ENCODE results near the gene DNAH10.
A peak's percentile ranks its signal among the peaks of the same experiment; 100 is the strongest.
"Not testable (repeated sequence)": the region's sequence is repeated elsewhere in the genome, so short reads cannot be mapped to it uniquely, and the experiment has no call there.

Gene DNAH10

DNA sequence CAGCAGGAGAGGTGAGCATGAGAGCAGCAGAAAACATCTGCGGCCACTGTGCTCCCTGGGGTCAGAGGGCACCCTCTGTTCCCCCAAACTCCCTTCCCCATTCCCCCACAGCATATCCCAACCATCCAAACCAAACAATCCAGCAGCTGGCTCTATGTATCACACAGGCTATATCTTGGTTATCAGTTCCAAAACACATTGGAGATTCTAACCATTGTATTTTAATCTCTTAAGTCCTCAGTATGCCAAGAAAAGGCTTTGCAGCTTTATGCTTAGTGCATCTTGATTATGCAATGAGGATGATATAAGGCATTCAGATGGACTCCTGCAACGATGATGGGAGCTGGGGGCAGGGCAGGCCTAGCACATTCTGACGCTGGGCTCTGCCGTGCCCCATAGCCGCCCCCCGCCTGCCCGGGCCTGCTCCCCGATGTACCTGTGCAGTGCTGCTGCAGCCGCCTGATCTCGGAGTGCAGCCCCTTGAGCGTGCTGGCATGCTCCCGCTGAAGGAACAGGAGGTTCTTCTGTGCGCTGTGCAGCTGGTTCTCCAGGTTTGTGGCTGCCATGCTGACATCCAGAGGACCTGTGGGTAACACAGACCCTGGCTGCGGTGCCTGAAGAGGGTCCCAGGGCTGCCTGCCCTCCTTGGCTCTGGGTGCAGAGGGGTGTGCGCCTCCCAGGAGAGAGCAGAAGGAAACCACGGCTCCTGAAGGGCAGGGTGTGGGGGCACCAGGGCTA lies 181.0 kb downstream of the DNAH10 start:
- intact Hi-C loops (cut with DNase I), result no loop called here
- peak in 1 of 10 donors; percentile 85 for DNase-seq

DNA sequence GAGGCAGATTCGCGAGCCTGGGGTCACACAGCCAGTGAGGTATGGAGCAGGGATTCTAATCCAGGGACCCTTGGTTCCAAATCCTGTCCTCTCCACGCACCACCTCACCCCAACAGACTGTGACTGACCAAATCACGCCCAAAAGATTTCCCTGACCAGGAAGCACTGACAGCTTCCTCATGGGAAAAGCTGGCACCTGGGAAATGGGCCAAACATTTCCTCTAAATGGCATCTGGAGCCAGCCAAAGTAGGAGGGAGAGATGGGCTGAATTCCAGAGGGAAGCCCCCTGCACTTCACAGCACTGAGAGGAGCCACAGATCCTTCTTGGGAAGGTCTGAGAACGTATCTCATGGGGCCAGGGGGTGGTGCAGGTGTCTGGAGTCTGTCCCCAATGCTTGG lies 181.7 kb downstream of the DNAH10 start:
- DNase-seq, result no peak
- intact Hi-C loops (cut with DNase I), result no loop called here

DNA sequence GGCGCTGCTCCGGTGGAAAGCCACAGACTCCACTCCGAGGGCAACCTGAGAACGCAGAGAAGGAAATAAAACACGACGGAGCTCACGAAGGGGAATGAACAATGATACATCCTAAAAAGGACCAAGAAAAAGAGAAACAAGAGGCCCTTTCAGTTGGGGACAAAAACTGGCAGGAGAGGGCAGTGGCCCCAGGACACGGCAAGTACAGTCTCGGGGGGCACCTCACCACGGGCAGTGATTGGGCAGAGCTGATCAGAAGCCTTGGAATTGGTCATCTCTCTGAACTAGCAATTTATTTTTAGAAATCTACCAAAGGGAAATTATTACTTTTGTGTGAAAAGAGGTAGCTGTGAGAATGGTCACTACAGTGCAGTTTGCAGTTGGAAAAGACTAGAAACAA lies 182.6 kb downstream of the DNAH10 start:
- no peak for DNase-seq
- intact Hi-C loops (cut with DNase I), result no loop called here

DNA sequence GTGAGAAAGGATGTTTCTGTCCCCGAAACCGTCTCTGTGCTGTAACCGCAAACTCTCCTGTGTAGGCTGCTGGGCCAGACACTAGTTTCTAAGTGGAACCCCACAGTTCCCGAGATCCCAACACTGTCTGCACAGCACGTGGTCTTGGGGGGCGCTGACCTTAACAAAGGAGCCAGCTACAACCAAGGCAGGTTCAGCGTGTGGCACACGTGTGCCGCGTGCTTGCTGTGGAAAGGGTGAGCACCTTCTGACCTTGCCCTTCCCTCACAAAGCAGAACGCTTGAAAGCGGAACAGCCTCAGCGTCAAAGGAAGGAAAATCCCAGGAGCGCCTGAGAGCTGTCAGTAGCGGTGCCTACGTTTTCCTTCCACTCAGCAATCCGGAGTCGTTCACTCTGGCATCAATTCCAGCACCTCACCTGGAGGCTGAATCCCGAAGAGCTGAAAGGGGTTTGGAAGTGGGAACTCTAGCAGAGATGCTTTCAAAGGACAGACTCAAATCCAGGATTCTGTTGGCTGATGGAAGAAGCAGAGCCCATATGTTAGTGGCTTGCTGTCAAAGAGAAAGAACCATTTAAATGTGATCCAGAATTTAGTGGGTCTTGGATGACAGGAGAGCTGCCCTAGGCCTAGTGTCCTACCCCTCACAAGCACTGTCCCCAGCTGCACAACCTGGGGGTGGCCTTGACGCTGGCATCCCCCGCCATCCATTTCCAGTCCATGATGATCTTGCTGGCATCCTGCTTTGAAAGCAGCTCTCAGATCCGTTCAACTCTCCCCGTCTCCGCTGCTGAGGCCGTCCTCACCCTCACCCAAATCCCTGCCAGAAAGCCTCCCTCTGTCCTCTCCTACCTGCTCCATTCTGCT lies 183.4 kb downstream of the DNAH10 start:
- intact Hi-C loops (cut with DNase I), result no loop called here
- peak in 1 of 10 donors; percentile 86 for DNase-seq

DNA sequence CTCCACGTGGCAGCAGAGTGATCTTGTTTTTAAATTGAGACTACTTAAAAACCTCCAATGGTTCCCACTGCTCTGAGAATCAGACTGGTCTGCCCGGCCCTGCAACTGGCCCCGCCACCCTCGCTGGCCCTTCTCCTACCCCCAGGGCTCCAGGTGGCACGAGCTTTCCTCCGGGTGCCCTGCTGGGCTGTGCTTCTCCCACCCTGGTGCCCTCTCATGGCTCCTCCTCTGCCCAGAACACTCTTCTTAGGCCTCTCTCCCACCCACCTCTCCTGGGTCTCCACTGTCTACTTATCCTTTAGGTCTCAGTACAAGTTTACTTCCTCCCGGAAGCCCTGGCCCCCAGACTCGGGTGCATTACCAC lies 184.0 kb downstream of the DNAH10 start:
- DNase-seq, result no peak
- intact Hi-C loops (cut with DNase I), result no loop called here

DNA sequence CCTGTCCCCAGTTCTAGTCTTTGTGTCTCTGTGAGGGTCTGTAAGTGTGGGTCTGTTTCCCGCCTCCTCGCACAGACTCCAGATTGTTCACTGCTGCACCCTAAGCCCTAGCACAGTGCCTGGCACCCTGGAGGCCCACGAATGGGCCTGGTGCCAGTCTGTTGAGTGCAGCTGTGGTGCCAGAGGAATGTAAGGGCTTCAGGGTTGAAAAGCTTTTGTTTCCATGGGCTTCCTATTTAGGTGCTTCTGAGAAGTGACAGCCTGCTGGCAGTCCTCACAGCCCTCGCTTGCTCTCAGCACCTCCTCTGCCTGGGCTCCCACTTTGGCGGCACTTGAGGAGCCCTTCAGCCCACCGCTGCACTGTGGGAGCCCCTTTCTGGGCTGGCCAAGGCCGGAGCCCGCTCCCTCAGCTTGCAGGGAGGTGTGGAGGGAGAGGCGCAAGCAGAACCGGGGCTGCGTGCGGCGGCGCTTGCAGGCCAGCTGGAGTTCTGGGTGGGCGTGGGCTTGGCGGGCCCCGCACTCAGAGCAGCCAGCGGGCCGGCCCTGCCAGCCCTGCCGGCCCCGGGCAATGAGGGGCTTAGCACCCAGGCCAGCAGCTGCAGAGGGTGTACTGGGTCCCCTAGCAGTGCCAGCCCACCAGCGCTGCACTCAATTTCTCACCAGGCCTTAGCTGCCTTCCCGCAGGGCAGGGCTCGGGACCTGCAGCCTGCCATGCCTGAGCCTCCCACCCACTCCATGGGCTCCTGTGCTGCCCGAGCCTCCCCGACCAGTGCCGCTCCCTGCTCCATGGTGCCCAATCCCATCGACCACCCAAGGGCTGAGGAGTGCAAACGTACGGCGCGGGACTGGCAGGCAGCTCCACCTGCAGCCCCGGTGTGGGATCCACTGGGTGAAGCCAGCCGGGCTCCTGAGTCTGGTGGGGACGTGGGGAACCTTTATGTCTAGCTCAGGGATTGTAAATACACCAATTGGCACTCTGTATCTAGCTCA lies 184.7 kb downstream of the DNAH10 start:
- intact Hi-C loops (cut with DNase I), result not testable (repeated sequence)

DNA sequence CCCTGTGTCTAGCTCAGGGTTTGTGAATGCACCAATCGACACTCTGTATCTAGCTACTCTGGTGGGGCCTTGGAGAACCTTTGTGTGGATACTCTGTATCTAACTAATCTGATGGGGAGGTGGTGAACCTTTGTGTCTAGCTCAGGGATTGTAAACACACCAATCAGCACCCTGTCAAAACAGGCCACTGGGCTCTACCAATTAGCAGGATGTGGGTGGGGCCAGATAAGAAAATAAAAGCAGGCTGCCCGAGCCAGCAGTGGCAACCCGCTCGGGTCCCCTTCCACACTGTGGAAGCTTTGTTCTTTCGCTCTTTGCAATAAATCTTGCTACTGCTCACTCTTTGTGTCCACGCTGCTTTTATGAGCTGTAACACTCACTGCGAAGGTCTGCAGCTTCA lies 185.4 kb downstream of the DNAH10 start:
- intact Hi-C loops (cut with DNase I); DNase-seq: not testable (repeated sequence)

More for the DNA sequence above, 184.7 kb downstream of the DNAH10 start:
- DNase-seq, result not testable (repeated sequence)

DNA sequence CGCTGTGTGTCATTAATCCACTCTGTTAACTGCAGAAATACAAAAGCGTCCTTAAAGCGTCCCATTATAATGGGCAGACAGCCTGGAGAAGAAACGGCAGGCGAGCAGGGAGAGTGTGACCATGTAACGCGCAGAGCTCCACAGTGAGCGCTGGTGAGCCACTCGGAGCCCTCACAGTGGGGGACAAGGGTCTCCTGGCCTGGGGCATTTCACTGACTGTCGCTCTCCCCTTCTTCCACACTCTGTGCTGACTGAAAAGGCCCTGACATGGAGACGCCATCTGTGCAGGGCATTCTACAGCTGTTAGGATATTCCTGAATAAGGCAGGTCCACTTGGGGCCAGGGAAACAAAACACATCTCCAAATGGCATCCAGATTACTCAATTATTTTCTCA lies 186.3 kb downstream of the DNAH10 start:
- intact Hi-C loops (cut with DNase I), result no loop called here
- DNase-seq, result peak in 2 of 10 donors; percentile 59 to 90

DNA sequence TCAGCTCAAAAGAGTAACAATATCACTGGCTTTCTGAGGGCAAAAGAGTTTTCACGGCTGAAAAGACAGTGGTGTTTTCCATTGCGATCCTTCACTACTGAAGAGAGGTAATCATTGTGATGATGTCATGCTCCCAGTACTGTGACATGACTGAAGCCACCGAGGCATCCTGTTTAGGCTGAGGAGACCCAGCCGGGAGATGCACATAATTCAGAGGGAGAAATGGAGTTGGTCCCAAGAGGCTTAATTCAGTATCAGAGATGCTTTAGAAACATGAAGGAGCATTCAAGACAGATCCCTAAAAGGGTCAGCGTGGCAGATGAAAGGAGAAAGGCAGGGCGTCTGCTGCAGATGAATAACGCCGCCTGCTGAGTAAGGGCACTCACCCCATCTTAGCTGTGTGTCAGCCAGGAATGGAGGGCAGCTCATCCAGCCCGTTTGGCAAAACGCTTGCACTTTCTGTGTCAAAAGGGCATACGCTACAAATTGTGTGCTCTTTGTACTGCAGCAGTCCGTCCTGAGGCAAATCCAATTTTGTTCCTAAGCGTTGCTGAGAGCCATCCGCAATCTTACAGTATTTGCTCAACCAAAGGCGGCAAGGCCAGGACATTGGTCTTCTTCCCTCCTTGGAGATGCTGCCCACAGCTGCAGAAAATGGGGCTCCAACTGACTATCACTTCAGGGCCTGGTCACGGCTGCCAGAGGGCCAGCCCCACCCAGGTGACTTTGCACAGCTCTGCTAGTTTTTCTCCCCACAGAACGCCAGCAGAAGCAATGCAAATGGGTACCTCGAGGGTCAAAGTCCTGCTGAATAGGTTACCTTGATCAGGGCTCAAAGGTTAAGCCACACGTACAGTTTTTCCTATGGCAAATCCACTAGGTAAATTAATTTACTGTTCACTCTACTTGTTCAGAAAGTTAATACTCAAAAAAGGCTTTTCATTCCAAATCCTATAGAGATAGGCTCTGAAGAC lies 187.0 kb downstream of the DNAH10 start:
- DNase-seq, result no peak
- intact Hi-C loops (cut with DNase I), result no loop called here

DNA sequence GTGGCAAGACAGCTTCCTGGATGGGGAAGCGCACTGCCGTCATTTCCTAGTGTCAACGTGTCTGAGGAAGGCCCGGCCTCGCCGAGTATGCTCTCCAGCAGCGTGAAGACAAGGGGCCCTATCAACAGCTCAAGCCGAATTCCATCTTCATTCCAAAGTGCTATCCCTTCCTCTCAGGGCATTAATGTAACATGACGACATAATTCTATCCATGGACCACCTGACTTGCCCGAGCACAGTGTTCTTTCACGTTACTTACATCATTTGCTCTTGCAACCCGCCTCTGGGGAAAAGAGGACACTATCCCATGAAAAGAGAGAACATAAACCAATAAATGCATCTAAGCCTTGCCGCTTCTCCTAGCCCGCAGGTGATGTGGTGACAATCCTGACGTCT lies 187.7 kb downstream of the DNAH10 start:
- no peak for DNase-seq
- intact Hi-C loops (cut with DNase I), result no loop called here

DNA sequence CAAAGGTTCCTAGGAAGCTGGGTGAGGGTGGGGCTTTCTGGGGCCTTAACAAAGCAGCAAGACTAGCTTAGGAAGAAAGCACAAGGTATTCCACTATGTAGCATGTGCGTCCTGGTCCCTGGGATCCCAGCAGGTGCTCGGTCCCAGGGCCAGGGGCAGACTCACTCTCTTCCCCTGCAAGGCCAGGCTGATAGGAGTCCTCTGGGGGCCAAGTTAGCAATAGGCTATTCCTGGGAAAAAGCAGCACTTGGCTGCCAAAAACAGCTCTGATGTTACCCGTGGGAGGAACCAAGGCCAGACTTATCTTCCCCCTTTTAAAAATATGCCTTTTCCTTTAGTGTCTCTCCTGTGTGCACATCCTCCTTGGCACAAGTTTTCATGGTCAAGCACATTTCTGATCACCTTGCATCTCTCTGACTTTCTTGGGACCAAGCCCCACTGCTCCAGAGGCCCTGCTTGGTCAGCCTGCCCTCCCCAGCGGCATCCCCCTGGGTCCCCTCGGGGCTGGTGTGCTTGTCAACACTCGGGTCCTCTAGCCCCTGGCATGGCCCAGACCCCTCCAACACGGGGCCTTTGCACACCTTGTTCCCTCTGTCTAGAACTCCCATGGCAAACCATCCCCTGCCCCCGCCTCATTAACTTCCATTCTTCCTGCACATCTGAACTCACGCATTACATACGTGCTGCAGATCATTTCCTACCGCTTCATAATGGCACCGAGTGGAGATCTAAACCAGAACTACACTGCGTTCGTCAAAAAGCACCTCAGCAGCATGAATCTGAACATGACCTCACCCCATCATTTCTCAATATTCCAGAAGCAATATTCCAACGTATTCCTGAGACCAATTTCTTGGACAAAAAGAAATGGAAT lies 188.6 kb downstream of the DNAH10 start:
- intact Hi-C loops (cut with DNase I), result no loop called here
- no peak for DNase-seq

DNA sequence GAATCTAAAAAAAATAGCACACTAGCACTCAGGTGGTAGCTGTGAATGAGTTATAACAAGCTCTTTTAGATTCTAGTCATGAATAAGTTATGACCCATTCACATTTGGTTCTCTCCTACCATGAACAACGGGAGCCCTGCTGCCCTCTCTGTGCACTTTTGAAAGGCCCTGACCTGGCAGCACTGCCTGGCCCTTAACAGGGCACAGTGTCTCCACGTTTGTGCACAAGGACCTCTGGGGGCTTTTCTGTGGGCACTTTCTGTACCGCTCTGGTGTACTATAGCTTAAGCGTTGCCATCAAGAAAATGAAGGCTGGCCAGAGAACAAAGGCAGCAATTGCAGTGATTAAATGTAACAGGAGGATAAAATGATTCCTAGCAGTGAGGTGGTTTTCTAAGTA lies 189.4 kb downstream of the DNAH10 start:
- no peak for DNase-seq
- intact Hi-C loops (cut with DNase I), result no loop called here

DNA sequence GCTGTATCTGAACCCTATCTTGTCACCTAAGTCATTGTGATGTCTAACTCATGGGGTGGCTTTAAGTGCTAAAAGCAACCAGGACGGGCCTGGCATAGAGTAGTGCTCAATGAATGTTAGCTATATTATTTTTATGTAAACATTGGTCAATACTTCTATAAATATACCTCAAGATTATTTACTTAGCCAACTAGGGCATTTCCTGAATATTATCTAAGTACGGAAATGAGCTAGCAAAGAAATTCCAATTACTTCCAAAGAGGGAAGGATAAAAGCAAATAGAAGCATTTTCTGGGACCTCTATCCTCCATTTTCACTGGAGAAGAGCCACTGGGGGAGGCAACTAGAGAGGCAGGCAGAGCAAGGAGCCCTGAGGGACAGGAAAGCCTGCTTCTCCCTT lies 189.9 kb downstream of the DNAH10 start:
- DNase-seq, result no peak

DNA sequence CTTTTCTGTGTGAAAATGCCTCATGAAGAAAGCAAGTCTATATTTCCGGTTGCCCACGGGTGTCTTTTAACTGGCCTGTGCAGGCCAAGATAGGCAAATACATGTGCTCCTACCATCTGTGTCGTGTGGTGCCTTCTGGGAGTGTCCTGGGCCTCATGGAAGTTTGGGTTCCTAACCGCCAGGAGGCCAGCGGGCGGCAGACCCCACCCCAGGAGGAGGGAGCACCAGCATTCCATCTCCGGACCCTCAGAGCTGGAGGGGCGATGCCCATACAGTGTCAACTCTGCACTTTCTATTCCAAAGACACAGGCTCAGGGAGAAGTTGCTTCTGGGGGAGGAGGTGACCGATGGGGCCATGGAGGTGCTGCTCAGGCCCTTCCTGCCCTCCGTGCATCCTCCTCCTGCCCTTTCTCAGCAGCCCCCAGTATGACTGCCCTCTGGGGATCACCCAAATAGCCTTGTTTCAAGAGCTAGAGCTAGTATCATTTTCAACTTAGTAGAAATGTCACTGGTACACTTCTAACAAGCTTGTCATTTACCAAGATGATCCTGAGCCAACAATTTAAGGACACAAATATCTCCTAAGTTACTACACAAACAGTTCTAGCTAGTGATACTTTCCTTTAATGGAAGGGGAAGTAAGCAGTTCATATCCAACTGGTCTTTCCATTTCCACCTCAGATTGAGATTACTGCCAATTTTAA lies 192.7 kb downstream of the DNAH10 start:
- intact Hi-C loops (cut with DNase I), result no loop called here
- peak in 1 of 10 donors; percentile 52 for DNase-seq

More for the DNA sequence above, 189.9 kb downstream of the DNAH10 start:
- intact Hi-C loops (cut with DNase I), result no loop called here

DNA sequence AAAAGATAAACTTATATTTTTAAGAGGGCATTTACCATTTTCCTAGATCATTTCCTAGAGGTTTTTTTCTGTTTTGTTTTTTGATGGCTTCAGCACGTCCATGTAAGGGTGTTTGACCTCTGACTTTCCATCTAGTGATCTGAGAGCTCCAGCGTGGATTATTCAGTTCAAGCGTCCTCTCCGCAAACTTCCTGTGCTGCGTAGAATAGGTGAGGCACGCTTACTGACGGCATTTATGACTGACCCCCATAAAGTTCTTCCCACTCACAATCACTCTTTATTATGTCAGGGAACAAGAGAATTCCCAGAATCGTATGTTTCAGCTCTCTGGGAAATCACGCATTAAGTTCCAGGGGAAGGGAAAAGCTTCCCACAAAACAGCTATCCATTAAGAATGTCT lies 194.1 kb downstream of the DNAH10 start:
- intact Hi-C loops (cut with DNase I), result no loop called here

DNA sequence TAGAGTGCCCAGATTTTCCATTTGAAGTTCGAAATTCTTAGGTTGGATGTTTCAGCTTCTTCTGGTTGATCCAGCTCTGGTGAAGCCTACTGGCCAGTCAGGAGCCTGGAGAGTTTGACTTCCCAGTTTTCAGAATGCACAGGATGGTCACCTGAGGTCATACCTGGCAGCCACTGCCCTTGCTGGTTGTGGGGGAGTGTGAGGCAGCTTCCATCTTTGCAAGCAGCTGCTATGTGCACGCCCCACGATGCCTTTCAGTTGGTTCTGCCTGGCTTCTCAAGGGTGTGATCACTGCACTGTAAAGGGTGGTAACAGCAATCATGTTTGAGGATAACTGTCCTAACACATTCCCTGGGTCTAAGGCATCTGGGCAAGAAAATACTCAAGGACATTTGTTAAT lies 195.1 kb downstream of the DNAH10 start:
- DNase-seq, result no peak
- intact Hi-C loops (cut with DNase I), result no loop called here

More for the DNA sequence above, 194.1 kb downstream of the DNAH10 start:
- DNase-seq, result no peak

DNA sequence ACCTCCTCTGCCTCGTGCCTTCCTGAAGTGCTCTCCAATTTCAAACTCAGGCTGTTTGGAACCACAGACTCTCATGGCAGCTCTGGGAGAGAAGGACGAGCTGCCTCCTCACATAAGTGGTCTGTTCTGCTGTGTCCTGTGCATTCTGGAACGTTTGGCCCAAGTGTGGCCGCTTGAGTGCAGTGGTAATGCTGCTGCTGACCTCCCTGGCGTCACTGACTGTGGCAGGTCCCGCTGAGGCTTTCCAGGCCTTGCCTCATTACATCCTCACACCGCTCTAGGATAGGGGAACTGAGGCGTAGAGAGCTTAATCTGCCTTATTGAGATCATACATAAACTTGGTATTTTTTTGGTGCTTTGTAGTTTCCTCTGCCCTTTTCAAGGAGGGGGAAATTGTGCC lies 196.4 kb downstream of the DNAH10 start:
- intact Hi-C loops (cut with DNase I), result no loop called here
- no peak for DNase-seq

DNA sequence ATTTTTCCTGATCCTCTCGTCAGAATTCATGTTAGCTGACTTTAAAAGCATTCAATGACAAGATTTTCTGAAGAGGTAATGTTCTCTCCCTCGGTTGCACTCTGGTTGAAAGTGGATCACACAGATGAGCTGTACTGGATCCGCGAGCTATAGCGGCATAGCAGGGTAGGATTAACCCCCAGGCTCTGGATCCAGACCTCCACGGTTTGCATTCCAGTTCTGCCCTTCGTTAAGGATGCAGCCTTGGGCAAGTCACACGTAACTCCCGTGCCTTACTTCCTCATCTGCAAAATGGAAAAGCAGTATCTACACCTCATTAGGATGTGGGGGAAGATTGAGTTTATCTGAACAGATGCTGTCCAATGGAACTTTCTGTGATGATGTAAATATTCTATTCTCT lies 196.8 kb downstream of the DNAH10 start:
- no peak for DNase-seq
- intact Hi-C loops (cut with DNase I), result no loop called here
